HG02763 (cell line): Measurements from ENCODE around the gene MRPL22.
"Not testable (repeated sequence)": the region's sequence is repeated elsewhere in the genome, so short reads cannot be mapped to it uniquely, and the experiment has no call there.

Experiments used
- ATAC-seq: cut with Tn5 transposase; IDR thresholded peaks from one replicate; pipeline ENCODE4 v1.9.1; 2021; ENCODE audit warnings: mild to moderate bottlenecking, moderate library complexity; ENCODE audit not compliant: unreplicated experiment

Gene MRPL22

GRCh38 chr5:154940772-154941620, at the start of gene MRPL22:
TSS of gene MRPL22 (plus strand) at chr5:154941073. CDS start at chr5:154941111, 38 bp downstream.
- peak; percentile 64 for ATAC-seq

- no peak for ATAC-seq
These were observed 48.5 kb upstream of the MRPL22 start for GRCh38 chr5:154892369-154892771.

DNA sequence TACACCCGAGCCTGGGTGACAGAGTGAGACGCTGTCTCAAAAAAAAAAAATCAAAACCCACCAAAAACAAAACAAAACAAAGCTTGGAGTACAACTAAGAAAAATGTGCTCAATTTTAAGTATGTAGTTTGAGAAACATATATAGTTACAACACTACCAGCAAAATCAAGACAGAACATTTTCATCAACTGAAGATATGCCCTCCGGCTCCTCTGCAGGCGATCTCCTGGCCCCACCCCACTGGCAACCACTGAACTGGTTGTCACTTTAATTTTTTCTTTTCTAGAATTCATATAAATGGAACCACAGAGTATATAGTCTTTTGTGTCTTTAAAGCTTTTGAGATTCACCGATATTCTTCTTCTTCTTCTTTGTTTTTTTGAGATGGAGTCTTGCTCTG, 47.5 kb upstream of the MRPL22 start:
- ATAC-seq, result no peak

DNA sequence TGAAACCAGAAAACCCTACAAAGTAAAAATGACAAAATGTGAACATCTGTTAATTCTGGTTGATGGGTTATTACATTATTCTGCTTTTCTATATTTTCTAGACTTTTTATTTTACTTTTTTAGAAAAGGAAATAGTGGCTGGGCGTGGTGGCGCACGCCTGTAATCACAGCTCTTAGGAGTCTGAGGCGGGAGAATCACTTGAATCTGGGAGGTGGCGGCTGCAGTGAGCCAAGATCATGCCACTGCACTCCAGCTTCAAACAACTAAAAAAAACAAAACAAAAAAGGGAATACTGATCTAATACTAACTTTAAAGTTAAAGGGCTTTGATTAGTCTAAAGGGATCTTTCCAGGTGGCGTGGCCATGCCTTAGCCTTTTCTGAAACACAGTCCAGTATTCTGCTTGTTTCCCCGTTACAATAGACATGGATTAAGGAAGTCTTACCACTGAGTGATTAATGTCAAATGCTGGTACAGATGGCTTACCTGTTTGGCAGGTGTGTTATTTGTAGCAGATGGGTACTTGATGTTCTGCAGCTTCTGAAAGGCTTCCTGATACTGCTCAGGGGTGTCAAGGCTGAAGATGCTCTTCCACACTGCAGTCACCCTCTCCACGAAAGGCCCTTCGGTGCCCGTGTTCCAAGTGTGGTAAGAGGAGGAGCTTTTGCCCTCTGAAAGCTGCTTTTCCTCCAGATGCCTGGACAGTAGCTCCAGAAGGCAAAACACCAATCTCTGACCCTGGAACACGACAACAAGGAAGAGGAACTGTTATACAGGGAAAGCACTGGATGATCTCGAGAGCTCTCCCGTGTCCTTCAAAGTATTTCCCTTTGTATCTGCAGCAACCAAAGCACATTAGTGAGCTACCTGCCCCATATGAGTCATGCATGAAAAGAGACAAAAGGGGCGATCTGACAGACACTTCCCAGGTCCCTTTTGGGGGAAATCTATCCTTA, 45.0 kb upstream of the MRPL22 start:
- ATAC-seq, result no peak

DNA sequence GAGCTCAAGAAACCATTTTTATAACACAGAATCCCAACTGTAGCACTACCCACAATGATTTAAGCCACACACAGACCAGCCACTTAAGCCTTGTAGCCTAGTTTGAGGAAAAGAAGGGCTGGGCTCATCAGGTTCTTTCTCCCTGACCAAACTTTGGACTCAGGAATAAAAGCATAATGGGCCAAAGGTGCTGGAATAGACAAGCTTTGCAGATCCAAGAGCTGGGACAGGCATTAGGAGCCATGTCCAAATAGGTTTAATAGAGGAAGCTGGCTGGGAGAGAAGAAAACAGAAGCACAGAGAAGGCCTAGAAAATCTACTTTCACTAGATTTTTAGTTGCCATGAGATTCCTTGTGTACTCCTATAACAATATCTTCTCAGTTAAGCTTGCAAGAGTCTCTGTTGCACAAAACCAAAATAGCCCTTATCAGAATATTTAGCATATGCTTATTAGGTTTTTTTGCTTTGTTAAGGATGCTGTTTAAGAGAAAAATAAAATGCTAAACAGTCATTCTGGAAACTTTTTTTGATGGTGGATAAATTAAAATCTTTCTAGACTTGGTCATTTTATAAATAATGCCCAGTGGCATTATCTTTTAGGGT, 44.2 kb upstream of the MRPL22 start:
- no peak for ATAC-seq

DNA sequence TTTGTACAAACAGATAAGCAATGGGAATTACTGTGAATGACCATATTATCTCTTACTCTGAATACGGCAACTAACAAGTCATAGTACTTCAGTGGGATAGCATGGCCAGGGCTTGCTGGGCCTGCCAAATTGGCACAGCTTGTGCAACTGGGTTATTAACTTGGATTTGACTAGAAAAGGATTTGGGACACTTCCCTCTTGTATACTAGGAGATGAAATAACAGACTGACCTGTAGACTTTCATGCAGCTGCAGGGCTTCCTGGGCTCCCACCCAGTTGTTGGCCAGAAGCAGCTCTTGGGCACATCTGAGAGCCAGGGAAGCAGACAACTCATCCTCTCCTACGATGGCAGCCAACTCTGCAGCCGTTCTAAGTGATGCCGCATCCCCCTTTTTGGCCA, 42.7 kb upstream of the MRPL22 start:
- ATAC-seq, result no peak

GRCh38 chr5:154899151-154899816, 41.6 kb upstream of the MRPL22 start:
- no peak for ATAC-seq

DNA sequence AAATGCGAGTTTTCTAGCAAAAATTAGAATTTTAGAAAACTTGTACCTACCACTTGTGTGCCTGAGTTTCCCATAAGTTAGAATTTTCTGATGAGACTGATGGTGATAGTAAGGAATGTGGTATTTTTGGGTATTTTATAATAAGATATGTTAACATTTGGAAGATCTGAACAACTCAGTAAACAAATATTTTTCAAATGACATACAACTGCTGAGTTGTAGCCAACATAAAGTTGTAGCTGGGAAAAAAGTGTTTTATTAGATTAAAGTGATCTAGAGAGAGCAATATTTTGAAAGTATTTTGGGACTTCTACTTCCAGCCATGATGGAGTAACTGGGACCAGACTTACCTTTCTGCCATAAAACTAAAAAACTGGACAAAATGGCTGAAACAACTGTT, 40.8 kb upstream of the MRPL22 start:
- no peak for ATAC-seq

DNA sequence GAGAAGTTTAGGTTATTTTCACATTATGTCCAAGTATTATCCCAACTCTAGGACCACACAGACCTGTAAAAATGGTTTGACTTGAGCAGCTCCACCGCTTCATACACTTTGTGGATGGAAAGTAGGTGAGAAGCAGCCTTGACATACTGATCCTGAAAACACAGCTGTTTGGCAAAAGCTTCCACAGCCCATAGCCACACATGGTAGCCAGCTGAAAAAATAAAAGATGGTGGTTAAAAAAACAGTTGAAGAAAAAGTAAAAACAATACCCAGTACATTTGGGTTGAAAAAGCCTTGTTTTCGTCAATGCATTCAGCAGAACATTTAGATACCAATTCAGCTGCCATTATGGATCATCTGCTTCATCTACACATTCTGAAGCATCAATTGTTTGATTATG, 39.6 kb upstream of the MRPL22 start:
- no peak for ATAC-seq

GRCh38 chr5:154901913-154902312, 39.0 kb upstream of the MRPL22 start:
- no peak for ATAC-seq

DNA sequence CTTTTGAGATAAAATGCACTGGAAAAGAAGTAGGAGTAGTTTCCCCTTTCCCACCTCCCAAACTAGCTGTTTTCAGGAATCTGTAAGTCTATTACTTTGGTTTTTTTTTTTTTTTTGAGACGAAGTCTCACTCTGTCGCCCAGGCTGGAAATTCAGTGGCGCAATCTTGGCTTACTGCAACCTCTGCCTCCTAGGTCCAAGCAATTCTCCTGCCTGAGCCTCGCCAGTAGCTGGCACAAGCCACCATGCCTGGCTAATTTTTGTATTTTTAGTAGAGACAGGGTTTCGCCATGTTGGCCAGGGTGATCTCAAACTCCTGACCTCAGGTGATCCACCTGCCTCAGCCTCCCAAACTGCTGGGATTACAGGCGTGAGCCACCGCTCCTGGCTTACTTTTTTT, 35.3 kb upstream of the MRPL22 start:
- not testable (repeated sequence) for ATAC-seq

- no peak for ATAC-seq
These were observed 24.0 kb upstream of the MRPL22 start for GRCh38 chr5:154916874-154917273.

GRCh38 chr5:154917757-154918156, 23.1 kb upstream of the MRPL22 start:
- no peak for ATAC-seq

GRCh38 chr5:154923441-154924430, 17.1 kb upstream of the MRPL22 start:
- ATAC-seq, result no peak

GRCh38 chr5:154933537-154933936, 7.3 kb upstream of the MRPL22 start:
- ATAC-seq, result no peak

GRCh38 chr5:154934881-154935280, 6.0 kb upstream of the MRPL22 start:
- no peak for ATAC-seq

DNA sequence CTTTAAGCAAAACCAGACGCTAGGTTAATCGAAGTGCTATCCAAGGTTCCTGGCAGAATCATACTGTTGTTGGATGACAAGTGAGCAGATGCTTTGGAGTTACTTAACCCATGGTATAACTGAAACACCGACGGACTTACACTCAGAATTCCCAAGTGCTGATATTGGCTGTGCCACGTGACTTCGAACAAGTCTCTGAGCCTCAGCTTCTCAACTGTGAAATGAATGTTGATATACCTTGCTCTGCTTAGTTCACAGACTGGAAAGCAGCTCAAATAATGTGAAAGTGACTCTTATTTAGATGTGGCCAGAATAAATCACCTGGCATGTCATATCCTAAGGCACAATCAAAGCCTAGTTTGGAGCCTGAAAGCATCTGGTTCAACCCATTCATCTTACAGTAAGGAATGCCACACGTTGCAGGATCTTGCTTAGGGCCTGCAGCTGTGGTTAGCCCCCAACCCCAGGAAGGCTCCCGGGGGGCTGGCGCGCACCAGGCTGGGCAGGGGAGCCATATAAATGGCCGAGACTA, 3.6 kb upstream of the MRPL22 start:
- ATAC-seq, result no peak

DNA sequence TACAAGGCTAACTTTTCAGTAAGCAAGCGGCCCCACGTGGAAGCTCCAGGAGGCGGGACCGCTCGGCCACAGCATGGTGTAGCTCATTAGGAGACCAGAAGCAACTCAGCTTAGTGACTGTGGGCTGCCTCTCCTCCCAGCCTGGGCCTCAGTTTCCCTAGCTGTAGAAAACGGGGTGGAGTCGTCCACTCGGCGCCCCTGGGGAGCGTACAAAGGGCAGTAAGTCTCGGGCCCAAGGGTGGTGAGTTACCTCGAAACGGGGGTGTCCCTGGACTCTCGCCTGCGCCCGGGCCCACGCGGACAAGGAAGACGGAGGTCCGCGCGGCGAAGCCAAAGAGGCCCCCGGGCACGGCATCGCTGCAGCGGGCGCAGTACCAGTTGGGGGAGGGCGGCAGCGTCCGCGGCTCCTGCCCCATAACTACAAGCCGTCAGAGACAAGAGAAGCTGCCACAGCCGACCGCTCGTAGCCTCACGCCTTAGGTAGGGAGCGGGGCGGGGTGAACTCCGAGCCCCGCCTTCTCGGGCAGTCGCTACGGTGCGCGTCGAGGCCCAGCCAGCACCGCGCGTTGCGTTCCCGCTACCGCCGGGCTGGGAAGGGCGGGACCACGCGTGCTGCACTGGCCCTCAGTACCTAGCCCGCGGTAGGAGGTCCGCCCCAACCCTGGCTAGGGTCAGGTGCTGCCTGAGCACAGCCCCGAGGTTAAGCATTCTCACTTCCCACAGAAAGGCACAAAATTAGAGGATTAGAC, 3.0 kb upstream of the MRPL22 start, which contains the start of gene GEMIN5:
Gene GEMIN5, minus strand, starts transcription at position 494 of the 749 bp plus-strand sequence. Its CDS starts 78 bp downstream, at position 416.
- peak; percentile 85 for ATAC-seq
